HG02610 (cell line): ENCODE data around the gene CREG2.
"Not testable (repeated sequence)": the region's sequence is repeated elsewhere in the genome, so short reads cannot be mapped to it uniquely, and the experiment has no call there.

ENCODE experiments used
- ATAC-seq: cut with Tn5 transposase; IDR thresholded peaks from one replicate; pipeline ENCODE4 v1.9.1; 2021; ENCODE audit warnings: mild to moderate bottlenecking, moderate library complexity; ENCODE audit not compliant: unreplicated experiment

Gene CREG2

DNA sequence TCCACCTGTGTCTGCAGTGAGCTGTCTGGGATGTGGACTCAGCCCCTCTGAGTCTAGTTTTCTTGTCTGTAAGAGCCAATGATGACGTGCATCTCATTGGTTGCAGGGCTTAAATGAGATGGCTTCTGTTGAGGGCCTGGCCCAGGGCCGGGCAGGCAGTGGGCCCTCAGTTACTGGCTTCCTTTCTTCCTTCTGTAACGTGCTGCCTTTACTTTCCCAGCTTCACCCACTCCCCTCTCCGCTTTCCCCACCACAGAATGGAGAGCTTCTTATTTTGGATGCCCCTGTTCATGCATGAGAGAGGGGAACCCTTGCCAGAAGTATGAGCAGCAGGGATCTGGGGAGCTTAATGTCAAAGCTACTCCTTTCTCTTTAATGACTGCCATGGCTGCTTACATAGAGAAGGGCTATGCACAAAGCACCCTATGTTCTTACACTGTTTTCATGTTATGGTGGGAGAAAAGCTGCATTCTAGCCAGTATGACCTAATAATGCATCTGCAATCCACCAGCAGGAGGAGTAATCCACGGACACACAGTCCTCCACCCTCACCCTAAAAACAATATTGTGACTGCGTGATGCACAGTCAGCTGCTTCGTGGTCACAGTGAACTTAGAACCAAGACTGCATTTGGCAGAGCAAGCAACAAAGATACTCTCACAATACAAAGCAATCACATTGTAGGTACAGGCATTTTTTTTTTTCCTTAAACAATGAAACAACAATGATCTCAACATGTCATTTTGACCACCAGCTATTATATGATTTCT lies 37.2 kb downstream of the CREG2 start:
- no peak for ATAC-seq

DNA sequence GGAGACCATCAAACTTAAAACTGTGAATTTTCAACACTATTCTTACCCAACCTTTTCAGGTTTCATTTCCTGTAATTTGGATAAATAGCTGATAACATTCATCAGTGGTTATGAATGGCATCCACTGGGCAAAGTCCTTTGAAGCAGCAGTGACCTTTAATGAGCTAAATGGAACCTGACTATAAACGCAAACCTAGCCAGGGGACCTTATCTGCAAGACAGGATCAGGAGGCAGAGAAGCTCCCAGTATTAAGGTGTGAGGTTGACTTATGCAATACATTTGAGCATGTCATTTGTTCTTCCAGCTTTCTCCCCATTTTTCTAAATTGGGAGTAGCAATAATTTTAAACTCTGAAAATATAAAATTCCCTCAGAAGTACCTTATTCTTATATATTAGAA lies 38.4 kb downstream of the CREG2 start:
- ATAC-seq = no peak

DNA sequence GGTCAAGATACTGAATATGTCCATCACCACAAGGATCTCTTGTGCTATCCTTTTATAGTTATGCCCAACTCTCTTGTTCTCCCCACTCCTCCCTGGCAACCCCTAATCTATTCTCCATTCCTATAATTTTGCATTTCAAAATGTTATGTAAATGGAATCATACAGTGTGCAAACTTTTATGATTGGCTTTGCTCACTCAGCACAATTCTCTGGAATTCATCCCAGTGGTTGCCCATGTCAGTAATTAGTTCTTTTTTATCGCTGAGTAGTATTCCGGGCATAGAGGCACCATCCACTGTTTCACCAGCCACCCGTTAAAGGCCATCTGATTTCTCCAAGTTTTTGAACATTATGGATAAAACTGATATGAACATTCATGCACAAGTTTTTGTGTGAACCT lies 40.4 kb downstream of the CREG2 start:
- no peak for ATAC-seq

DNA sequence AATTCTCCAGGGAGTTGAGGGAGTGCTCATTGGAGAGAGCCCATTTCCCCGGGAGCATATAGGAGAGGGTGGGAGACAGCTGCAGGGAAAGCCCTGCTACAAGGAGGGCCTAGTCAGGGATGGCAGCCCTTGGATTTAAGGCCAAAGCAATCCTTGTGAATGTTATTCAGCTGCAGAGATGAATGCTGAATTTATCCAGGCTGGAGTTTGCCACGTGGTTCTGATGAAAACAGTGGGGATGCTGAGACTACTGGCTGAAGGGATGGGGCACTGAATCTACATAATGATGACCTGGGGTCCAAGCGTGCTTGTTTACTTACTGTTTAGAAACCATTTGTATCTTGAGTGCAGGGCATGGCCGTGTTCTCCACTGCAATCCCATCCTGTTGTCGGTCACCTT lies 43.2 kb downstream of the CREG2 start:
- no peak for ATAC-seq

DNA sequence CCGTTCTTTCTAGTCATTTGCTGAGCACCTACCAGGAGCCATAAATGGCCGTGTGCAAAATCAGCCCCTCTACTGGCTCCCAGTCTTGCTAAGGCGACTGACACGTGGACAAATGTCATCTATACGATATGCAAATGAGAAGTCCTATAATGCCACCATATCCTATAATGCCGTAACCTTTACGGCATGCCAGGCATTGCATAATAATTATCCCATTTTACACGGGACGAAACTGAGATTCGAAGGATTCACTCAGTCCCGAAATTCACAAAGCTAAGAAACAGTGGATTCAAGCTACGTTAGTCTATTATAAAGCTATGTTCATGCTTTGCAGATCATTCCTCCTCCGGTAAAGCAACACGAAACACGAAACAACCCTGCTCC lies 44.7 kb downstream of the CREG2 start:
- ATAC-seq = no peak

DNA sequence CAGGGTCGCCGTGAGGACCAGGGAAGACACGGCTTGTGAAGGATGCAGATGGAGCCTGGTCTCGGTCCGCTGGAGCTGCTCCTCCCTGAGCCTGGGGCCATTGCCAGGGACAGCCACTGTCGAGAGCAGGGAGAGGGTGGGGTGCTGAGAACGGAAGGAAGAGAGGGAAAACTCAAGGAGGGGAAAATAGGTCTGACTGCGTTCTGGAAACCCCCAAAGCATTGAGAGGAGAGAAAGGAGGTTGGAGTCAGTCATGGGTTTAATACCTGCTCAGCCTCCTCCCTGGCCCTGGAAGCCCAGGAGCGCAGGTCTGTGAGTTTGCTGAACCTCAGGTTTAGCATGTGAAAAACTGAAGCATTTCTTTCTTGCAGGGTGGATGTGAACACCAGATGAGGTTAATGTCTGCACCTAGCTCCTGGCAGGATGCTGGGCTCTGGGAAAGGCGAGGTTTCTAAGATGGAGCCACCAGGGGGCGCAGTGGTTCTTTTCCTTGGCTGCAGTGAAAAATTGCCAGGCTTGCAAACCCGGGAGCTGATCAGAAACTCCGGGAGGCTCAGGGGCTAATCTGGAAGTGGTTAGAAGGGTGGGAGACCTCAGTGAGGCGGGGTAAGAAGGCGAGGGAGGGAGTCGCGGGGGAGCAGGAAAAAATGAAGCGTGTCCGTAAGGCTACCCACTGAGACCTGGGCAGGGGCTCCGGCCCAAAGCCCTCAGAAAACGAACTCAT lies 45.2 kb downstream of the CREG2 start:
- ATAC-seq = no peak

DNA sequence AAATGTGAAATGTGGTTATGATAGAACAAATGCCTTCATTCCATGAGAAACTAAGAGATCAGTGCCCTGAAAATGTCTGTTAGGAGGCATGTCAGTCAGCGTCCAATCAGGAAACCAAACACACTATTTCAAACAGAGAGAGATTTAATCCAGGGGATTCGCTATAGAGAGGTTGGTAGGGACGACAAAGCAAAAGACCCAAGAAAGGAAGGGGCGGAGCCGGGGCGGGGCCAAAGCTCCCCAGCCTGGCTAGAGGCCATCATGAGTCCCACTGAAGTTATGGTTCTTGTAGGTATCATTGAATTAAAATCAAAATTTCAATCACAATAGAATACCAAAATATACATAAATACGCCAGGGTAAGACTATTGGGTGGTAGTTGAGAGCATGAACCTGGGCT lies 45.9 kb downstream of the CREG2 start:
- no peak for ATAC-seq

DNA sequence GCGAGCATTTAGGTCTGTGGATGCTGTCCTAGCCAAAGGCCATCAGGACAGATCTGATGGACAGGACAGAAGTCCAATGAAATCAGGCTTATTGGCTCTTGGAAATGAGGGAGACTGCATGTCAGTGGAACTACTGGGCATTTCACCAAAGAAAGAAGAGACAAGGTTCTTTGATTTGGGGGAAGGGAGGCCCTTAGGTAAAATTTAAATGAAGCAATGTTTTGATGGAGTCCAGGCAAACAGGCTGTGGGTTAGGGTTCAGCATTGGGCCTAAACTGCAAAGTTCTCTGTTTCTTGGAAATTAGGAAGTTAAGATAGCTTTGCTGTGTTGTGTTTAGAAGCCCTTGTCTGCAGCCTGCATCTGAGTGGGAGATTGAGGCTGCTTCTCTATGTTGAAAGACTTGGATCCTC lies 47.2 kb downstream of the CREG2 start:
- ATAC-seq = no peak

DNA sequence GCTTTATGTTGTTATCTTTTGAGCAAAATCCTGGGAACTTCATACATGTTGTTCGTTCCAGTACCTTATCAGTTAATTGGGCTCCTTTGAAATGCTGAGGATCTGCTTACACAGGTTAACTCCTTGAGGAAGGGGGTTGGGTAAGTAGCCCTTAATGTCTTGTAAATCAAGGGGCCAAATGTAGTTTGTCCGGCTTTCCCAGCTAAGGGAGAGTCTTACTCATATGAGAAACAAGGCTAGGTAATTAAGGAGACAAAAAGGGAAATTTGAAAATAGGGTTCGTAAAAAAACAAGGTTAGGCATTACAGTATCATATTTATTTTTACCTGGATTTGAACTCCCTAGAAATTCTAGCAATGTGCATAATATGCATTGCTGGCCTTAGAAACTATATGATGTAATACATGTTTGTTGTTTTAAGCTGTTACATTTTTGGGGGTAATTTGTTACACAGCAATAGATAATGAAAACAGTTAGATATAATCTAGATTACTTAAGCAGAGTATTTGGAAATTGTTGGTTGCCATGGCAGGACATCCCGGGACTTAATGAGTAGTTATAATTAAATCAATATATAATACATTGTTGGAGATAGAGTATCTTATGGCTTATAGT lies 47.9 kb downstream of the CREG2 start:
- ATAC-seq = no peak

DNA sequence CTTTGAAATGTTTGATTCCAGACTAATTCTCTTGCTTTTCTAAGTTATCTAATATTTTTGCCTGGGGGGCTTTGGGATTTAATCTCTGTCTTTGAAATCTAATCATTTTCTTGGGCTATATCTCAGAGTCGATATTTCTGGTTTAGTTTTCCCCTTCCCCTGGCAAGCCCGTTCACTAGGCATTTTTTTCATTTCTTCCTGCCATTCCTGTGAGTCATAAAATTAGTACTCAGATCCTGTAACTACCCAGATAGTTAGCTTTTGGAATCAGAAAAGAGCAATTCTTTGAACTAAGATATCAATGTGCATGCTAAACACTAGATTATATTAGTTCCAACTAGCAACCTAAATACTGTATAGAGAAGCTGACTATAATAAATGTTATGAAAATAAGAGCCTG lies 49.4 kb downstream of the CREG2 start:
- no peak for ATAC-seq

DNA sequence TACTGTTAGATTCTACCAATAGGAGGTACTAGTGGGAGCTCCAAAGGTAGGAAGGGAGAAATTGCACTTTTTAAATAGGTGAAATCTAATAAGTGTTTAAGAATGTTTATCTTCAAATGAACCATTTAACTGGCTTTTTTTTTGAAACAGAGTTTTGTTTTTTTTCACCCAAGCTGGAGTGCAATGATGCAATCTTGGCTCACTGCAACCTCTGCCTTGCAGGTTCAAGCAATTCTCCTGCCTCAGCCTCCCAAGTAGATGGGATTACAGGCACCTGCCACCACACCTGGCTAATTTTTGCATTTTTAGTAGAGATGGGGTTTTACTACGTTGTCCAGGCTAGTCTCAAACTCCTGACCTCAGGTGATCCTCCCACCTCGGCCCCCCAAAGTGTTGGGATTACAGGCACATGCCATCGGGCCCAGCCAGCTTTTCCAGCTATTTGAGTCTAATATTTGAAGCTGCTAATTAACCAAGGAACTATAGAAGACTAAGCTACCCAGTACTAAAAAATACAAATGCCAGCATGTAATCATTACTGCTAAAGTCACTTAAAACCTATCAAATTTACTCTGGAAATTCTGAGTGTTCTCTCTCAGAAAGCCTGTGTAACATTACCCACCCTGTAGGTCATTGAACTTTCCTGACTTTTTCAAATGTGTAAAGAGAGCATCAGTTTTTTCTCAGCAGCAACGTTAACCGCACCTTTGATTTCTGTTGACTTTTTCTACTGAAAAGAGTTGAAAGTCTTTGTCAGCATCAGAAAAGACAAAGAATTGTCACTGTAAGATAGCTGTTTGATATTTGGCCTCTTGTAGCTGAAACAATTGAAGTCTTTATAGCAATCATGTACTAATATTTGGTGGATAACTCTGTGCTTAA lies 54.2 kb downstream of the CREG2 start:
- ATAC-seq = no peak

DNA sequence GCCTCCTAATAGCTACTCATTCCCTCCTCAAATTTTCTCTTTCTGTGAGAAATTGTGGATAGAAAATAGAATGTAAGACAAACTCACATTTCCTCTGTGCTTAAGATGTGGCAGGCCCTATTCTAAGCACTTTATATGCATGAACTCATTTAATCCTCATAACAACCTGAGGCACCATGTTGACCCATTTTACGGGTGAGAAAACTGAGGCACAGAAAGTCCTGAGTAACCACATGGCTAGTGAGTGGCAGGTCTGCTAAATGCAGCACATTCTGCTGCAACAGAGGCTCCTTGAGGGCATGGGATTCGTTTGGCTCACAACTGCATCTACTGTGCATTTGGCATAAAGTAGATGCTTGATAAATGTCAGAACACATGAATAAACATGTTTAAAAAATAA lies 56.1 kb downstream of the CREG2 start:
- no peak for ATAC-seq

DNA sequence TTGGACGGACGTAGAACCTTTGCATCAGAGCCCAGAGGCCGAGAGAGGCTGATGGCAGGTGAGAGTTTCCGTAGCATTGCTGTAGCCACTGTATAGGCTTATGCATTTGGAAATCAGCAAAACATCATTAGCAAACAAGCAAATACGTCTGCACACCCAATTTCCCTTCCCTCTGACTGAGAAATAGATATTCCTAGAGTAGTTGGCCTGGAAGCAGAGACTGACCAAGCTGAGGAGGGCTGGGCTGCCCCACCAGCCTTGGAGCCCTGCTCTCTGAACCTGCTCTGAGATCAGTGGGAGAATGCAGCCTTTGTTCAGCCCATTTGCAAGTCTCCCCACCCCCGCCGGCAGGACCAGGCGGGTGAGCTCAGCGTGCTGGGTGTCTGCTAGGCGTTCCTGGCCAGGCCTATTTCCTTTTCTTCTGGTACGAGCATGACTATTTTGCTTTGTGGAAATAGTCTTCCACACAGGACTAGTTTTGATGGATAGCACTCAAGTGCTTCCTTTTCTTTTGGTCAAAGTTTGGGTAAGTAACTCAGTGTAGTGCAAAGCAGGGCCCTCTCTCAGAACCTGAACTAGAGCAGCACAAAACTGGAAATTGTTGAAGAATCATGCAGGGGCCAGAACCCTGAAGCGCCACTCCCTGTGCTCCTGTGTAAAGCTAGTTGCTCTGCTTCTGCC lies 56.9 kb downstream of the CREG2 start:
- ATAC-seq = no peak

DNA sequence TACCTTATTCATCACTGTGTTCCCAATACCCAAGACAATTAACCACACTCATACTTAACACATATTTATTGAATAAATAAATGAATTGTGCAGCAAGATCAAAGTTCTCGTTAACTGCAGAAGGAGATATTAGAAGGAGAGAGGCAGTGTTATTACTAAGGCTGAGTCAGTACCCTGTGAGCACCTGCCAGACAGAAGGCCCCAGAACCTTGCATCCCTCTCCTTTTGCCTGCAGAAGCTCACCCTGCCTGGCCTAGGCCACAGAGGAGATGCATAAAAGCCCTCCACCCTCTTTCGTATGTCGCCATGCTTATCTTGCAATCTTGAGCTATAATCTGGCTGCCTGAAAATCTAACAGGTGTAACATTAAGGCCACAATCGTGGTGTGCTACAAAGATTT lies 58.3 kb downstream of the CREG2 start:
- ATAC-seq = no peak

DNA sequence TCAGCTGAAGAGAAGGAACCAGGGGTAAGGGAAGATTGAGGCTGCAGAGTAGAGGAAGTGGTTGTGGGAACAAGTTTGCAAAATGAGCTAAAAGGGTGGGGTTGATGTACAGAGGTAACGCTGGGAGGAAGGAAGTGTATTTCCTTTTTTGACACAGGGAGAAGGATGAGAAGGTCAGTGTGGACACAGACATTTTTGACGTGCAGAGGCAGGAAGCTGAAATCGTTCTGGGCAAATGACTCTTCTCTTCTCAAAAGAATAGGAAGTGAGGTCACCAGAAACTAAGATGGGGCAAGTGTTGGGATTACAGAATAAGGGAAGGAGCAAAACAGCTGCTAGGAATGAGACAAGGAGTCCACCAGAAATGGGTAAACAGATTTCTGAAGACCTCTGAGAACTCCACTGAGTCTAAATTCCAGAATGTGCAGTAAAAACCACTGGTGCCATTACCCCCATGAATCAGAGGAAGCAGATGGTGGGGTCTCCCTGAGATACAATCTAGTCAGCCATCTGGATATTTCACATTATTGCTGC lies 58.8 kb downstream of the CREG2 start:
- ATAC-seq = no peak

DNA sequence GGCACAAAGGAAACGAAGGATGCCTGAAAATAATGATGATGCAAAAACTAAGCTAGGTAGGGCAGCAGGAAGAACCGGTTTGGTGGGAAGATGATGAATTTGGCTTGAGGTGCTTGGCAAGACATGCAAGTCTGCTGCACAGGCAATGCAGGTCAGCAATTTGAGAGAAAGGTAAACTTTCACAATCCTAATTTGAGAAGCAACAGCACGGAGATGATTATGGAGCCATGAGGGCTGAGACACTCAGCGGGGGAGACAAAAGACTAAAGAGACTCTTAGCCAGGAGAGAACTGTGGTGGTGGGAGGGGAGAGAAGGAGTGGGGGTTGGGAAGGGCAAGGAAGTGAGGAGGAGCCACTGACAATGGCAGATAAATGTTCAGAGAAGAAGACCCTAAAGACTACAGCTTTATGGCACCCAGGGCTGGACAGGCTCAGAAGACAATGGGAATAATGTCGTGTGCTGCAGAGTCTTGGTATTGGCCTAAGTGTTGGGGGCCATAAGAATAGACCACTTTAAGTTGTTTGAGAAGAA lies 59.4 kb downstream of the CREG2 start:
- no peak for ATAC-seq

DNA sequence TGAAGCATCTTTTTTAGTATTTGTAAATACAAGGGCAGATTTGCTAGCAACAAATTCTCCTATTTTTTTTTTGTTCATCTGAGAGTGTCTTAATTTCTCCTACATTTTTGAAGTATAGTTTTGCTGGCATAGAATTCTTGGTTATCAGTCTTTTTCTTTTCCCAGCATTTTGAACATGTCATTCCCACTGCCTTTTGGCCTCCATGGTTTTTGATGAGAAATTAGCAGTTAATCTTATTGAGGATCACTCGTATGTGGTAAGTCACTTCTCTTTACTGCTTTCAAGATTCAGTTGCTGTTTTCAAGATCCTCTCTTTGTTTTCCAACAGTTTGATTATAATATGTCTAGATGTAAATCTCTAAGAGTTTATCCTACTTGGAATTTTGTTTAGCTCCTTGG lies 61.9 kb downstream of the CREG2 start:
- ATAC-seq = no peak

DNA sequence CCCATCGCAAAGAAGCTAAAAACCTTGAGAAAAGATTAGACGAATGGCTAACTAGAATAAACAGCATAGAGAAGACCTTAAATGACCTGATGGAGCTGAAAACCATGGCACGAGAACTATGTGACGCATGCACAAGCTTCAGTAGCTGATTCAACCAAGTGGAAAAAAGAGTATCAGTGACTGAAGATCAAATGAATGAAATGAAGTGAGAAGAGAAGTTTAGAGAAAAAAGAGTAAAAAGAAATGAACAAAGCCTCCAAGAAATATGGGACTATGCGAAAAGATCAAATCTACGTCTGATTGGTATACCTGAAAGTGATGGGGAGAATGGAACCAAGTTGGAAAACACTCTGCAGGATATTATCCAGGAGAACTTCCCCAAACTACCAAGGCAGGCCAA lies 70.7 kb downstream of the CREG2 start:
- ATAC-seq = not testable (repeated sequence)

DNA sequence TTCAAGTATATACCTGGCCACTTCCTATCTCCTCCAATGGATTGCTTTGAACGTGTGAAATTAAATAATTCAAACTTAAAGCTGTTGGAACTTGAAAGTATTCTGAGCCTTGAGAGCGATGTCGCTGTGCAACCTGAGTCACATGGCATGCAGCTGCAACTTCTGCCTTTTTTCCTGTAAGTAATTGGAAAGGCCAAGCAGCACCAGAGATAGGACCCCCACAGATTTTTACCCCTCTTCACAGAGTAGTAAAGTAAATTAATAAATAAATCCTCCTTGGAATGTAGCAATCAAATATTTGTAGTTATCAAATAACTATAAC lies 75.6 kb downstream of the CREG2 start:
- ATAC-seq = no peak
